HepG2 (cell line): ENCODE measurements around the gene SYVN1. TPM values are rescaled to one million over a fixed set of nuclear protein-coding genes. Genes with fewer than 3 reads are reported as not detected.
A peak's percentile ranks its signal among the peaks of the same experiment; 100 is the strongest.

Experiments used
- BCL3 ChIP-seq: sonication (generic); formaldehyde crosslinking; IDR thresholded peaks from 2 replicates; pipeline ENCODE4 v1.5.1; 2020; ENCODE audit warnings: mild to moderate bottlenecking, missing genetic modification reagents, moderate library complexity
- MBNL3 ChIP-seq: fragments of 250-450 bp; sonication (Bioruptor Pico); conservative IDR thresholded peaks from 2 replicates; pipeline ENCODE4 v1.8.0; 2022; ENCODE audit warnings: mild to moderate bottlenecking, inconsistent platforms
- MLLT10 ChIP-seq: sonication (generic); formaldehyde crosslinking; IDR thresholded peaks from 2 replicates; pipeline ENCODE4 v1.4.0; 2020; ENCODE audit warnings: missing genetic modification reagents
- SRSF4 ChIP-seq: fragments of 200-400 bp; formaldehyde crosslinking; IDR thresholded peaks from one replicate; pipeline ENCODE4 v1.6.1; 2018; ENCODE audit warnings: mild to moderate bottlenecking, low read depth, low read length, moderate library complexity; ENCODE audit not compliant: poor library complexity, severe bottlenecking
- TGIF2 ChIP-seq: IDR thresholded peaks from 2 replicates; pipeline ENCODE4 v1.6.1; 2016; ENCODE audit warnings: control low read depth, missing compliant biosample characterization
- TP53 ChIP-seq: sonication (generic); formaldehyde crosslinking; conservative IDR thresholded peaks from 2 replicates; pipeline ENCODE4 v1.4.0; 2020; ENCODE audit warnings: missing genetic modification reagents
- ZBTB7B ChIP-seq: sonication (generic); formaldehyde crosslinking; IDR thresholded peaks from 2 replicates; pipeline ENCODE4 v1.4.0; 2020; ENCODE audit warnings: missing genetic modification reagents
- ZKSCAN8 ChIP-seq: IDR thresholded peaks from 2 replicates; pipeline ENCODE4 v1.6.1; 2016; ENCODE audit warnings: borderline replicate concordance, missing genetic modification reagents, missing compliant biosample characterization
- ZNF331 ChIP-seq: sonication (generic); formaldehyde crosslinking; IDR thresholded peaks from 2 replicates; pipeline ENCODE4 v1.4.0; 2020; ENCODE audit warnings: missing genetic modification reagents
- ZNF496 ChIP-seq: sonication (generic); formaldehyde crosslinking; IDR thresholded peaks from 2 replicates; pipeline ENCODE4 v1.8.1; 2023; ENCODE audit warnings: mild to moderate bottlenecking, moderate library complexity, missing genetic modification reagents; ENCODE audit not compliant: insufficient replicate concordance
- ZNF7 ChIP-seq: IDR thresholded peaks from 2 replicates; pipeline ENCODE4 v1.6.1; 2016; ENCODE audit warnings: missing biosample characterization, missing genetic modification reagents
- polyA plus RNA-seq, 8 experiments: library from polyadenylated mRNA; depleted of rRNA in 3 of 8; stranded (reverse) in 7 of 8; unstranded in 1 of 8; fragments of >200 nt; fragmentation: Illumina TruSeq in 4 of 8; extraction: Trizol in 4 of 8; gene quantifications; 2 replicates each; pipeline versions ENCODE4 v1.2.1 to v1.2.3, GENCODE V29; 2011 to 2016; ENCODE audit warnings: low read depth in 4 of 8, missing spikeins in 1 of 8, mixed read lengths in 1 of 8; ENCODE audit not compliant: insufficient read depth in 1 of 8
- total RNA-seq, 5 experiments: library from RNA; depleted of rRNA; stranded (reverse); fragments of >200 nt; fragmentation: Illumina TruSeq; extraction: Trizol; gene quantifications; 2 replicates each; pipeline ENCODE4 v1.2.3, GENCODE V29; 2016; ENCODE audit warnings: low read depth in 1 of 5
- TF ChIP-seq, protein P1 (sequence below): sonication (generic); formaldehyde crosslinking; IDR thresholded peaks from 2 replicates; pipeline ENCODE4 v1.4.0; 2020; ENCODE audit warnings: missing genetic modification reagents, low read depth, mild to moderate bottlenecking, borderline replicate concordance
- TF ChIP-seq, protein P2 (sequence below): sonication (generic); formaldehyde crosslinking; IDR thresholded peaks from 2 replicates; pipeline ENCODE4 v1.5.0; 2020; ENCODE audit warnings: mild to moderate bottlenecking, missing genetic modification reagents, borderline replicate concordance
- TF ChIP-seq, protein P3 (sequence below): sonication (generic); formaldehyde crosslinking; IDR thresholded peaks from 2 replicates; pipeline ENCODE4 v1.5.0; 2020; ENCODE audit warnings: mild to moderate bottlenecking, missing genetic modification reagents, borderline replicate concordance

SYVN1 gene
- total and polyA plus RNA-seq, 2 of the 13 experiments (the other 11 are each of a cell fraction or from before 2014, with no cell fraction given) = 10.3 to 22.5 TPM

DNA sequence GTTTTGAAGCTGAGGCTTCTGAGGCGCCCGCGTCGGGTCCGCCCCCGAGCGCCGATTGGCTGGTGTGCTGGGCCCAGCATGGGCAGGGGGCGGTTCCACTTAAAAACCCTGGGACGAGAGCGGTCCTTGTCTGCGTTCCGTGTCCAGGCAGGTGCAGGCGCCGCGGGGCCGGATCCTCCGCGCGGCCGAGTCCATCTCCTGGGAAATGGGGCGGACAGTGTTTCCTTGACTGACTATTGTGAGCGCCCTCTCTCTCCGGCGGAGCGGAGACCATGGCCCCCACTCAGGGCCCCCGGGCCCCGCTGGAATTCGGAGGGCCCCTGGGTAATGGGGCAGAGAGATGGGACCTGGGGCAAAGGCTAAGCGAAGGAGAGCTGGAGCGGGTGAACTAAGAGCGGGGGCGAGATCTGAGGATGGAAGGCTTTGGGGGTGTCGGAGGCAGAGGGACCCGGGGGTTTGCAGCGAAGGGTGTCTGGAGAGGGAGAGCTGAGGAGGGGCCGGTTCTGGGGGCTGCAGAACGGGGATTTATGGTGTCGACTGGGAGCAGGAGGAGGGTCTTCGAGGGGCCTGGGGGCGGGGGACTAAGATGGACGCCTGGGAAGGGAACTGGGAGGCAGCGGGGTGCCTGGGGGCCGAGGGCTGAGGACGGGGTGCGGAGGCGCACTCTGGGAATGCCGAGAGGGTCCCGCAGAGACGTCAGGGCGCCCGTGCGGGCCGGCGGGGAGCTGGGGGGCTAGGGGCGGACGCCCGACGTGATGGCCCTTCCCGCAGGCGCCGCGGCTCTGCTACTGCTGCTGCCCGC lies 22.4 kb downstream of the SYVN1 start, which contains the start of gene TM7SF2 (continued):
- TF ChIP-seq ZNF496 = no peak
- no peak for TF ChIP-seq TP53 (CRISPR knock-in tag)
- TF ChIP-seq TGIF2 (CRISPR knock-in tag) = peak; percentile 65; the same call in 1 of the 2 replicates
- no peak for TF ChIP-seq BCL3 (CRISPR knock-in tag)
- TF ChIP-seq, protein P1, sequence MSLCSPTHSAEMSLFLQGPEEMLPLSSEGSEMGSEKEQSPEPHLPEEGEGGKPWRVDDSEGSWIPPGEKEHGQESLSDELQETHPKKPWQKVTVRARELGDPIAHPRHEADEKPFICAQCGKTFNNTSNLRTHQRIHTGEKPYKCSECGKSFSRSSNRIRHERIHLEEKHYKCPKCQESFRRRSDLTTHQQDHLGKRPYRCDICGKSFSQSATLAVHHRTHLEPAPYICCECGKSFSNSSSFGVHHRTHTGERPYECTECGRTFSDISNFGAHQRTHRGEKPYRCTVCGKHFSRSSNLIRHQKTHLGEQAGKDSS (CRISPR knock-in tag) = peak; percentile 54; the same call in 1 of the 2 replicates
- no peak for TF ChIP-seq ZNF331 (CRISPR knock-in tag)
- no peak for TF ChIP-seq SRSF4
- no peak for TF ChIP-seq ZKSCAN8
- TF ChIP-seq MLLT10 (CRISPR knock-in tag) = no peak
- 0 out of 2 replicates have a peak, but pooled peaks have one; percentile 5 for TF ChIP-seq ZNF7
- TF ChIP-seq, protein P2, sequence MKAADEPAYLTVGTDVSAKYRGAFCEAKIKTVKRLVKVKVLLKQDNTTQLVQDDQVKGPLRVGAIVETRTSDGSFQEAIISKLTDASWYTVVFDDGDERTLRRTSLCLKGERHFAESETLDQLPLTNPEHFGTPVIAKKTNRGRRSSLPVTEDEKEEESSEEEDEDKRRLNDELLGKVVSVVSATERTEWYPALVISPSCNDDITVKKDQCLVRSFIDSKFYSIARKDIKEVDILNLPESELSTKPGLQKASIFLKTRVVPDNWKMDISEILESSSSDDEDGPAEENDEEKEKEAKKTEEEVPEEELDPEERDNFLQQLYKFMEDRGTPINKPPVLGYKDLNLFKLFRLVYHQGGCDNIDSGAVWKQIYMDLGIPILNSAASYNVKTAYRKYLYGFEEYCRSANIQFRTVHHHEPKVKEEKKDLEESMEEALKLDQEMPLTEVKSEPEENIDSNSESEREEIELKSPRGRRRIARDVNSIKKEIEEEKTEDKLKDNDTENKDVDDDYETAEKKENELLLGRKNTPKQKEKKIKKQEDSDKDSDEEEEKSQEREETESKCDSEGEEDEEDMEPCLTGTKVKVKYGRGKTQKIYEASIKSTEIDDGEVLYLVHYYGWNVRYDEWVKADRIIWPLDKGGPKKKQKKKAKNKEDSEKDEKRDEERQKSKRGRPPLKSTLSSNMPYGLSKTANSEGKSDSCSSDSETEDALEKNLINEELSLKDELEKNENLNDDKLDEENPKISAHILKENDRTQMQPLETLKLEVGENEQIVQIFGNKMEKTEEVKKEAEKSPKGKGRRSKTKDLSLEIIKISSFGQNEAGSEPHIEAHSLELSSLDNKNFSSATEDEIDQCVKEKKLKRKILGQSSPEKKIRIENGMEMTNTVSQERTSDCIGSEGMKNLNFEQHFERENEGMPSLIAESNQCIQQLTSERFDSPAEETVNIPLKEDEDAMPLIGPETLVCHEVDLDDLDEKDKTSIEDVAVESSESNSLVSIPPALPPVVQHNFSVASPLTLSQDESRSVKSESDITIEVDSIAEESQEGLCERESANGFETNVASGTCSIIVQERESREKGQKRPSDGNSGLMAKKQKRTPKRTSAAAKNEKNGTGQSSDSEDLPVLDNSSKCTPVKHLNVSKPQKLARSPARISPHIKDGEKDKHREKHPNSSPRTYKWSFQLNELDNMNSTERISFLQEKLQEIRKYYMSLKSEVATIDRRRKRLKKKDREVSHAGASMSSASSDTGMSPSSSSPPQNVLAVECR (CRISPR knock-in tag) = no peak; the same call in none of the 2 replicates
- TF ChIP-seq MBNL3 (CRISPR knock-in tag) = no peak
- TF ChIP-seq, protein P3, sequence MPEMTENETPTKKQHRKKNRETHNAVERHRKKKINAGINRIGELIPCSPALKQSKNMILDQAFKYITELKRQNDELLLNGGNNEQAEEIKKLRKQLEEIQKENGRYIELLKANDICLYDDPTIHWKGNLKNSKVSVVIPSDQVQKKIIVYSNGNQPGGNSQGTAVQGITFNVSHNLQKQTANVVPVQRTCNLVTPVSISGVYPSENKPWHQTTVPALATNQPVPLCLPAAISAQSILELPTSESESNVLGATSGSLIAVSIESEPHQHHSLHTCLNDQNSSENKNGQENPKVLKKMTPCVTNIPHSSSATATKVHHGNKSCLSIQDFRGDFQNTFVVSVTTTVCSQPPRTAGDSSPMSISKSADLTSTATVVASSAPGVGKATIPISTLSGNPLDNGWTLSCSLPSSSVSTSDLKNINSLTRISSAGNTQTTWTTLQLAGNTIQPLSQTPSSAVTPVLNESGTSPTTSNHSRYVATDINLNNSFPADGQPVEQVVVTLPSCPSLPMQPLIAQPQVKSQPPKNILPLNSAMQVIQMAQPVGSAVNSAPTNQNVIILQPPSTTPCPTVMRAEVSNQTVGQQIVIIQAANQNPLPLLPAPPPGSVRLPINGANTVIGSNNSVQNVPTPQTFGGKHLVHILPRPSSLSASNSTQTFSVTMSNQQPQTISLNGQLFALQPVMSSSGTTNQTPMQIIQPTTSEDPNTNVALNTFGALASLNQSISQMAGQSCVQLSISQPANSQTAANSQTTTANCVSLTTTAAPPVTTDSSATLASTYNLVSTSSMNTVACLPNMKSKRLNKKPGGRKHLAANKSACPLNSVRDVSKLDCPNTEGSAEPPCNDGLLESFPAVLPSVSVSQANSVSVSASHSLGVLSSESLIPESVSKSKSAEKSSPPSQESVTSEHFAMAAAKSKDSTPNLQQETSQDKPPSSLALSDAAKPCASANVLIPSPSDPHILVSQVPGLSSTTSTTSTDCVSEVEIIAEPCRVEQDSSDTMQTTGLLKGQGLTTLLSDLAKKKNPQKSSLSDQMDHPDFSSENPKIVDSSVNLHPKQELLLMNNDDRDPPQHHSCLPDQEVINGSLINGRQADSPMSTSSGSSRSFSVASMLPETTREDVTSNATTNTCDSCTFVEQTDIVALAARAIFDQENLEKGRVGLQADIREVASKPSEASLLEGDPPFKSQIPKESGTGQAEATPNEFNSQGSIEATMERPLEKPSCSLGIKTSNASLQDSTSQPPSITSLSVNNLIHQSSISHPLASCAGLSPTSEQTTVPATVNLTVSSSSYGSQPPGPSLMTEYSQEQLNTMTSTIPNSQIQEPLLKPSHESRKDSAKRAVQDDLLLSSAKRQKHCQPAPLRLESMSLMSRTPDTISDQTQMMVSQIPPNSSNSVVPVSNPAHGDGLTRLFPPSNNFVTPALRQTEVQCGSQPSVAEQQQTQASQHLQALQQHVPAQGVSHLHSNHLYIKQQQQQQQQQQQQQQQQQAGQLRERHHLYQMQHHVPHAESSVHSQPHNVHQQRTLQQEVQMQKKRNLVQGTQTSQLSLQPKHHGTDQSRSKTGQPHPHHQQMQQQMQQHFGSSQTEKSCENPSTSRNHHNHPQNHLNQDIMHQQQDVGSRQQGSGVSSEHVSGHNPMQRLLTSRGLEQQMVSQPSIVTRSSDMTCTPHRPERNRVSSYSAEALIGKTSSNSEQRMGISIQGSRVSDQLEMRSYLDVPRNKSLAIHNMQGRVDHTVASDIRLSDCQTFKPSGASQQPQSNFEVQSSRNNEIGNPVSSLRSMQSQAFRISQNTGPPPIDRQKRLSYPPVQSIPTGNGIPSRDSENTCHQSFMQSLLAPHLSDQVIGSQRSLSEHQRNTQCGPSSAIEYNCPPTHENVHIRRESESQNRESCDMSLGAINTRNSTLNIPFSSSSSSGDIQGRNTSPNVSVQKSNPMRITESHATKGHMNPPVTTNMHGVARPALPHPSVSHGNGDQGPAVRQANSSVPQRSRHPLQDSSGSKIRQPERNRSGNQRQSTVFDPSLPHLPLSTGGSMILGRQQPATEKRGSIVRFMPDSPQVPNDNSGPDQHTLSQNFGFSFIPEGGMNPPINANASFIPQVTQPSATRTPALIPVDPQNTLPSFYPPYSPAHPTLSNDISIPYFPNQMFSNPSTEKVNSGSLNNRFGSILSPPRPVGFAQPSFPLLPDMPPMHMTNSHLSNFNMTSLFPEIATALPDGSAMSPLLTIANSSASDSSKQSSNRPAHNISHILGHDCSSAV (CRISPR knock-in tag) = no peak
- TF ChIP-seq ZBTB7B = no peak
